ENCODE measurements around the gene CABP4. TPM values are rescaled to one million over a fixed set of nuclear protein-coding genes. Genes with fewer than 3 reads are reported as not detected.

CABP4 gene
- total RNA-seq, 4 donors from 2014 or later = 0.13 to 2.4 (median 0.77) TPM

DNA sequence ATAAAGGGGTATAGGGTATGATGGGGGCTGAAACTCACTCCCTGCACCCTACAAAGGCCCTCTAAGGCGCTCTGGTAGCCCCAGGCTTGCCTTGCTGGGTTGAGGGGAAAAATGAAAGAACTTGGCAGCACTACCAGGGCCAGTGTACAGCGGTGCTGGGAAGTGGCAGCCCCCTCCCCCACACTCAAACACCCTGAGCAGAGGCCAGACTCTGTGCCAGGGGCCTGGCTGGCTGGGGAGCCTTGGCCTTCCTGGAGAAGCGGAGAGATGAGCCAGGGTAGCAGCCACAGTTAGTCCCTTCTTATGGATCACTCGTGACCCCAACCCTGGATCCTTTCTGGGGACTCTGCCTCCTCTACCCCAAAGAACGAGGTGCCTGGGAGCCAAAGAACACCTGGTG is 11.2 kb downstream of the CABP4 start:
- TF ChIP-seq POLR2A (IDR thresholded peaks at IDR 0.05) (no peak), POLR2AphosphoS5 (IDR thresholded peaks at IDR 0.05) (no peak), EP300 (IDR thresholded peaks at IDR 0.05) (no peak)
- TF ChIP-seq, protein P1, sequence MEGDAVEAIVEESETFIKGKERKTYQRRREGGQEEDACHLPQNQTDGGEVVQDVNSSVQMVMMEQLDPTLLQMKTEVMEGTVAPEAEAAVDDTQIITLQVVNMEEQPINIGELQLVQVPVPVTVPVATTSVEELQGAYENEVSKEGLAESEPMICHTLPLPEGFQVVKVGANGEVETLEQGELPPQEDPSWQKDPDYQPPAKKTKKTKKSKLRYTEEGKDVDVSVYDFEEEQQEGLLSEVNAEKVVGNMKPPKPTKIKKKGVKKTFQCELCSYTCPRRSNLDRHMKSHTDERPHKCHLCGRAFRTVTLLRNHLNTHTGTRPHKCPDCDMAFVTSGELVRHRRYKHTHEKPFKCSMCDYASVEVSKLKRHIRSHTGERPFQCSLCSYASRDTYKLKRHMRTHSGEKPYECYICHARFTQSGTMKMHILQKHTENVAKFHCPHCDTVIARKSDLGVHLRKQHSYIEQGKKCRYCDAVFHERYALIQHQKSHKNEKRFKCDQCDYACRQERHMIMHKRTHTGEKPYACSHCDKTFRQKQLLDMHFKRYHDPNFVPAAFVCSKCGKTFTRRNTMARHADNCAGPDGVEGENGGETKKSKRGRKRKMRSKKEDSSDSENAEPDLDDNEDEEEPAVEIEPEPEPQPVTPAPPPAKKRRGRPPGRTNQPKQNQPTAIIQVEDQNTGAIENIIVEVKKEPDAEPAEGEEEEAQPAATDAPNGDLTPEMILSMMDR (IDR thresholded peaks at IDR 0.05) = no peak
- ATAC-seq = no peak
- H3K27ac ChIP-seq = peak overlapping the region in 2 of 4 donors; percentile 90 to 92
- WGBS, 2 donors (ENCODE audit: low coverage in 1 of 2) = 33 to 69% methylated on average over 1 to 3 of the region's 5 CpGs
- no peak overlapping the region for H3K4me3 ChIP-seq
- peaks cover 0 to 60% (median 23%) of the 10 kb centered on the region in 3 donors for H3K4me1 ChIP-seq
- no peaks in the 10 kb centered on the region for H3K27me3 ChIP-seq
- peaks cover 0 to 4% of the 10 kb centered on the region in 2 donors for H3K36me3 ChIP-seq
- H3K9me3 ChIP-seq = no peaks in the 10 kb centered on the region

DNA sequence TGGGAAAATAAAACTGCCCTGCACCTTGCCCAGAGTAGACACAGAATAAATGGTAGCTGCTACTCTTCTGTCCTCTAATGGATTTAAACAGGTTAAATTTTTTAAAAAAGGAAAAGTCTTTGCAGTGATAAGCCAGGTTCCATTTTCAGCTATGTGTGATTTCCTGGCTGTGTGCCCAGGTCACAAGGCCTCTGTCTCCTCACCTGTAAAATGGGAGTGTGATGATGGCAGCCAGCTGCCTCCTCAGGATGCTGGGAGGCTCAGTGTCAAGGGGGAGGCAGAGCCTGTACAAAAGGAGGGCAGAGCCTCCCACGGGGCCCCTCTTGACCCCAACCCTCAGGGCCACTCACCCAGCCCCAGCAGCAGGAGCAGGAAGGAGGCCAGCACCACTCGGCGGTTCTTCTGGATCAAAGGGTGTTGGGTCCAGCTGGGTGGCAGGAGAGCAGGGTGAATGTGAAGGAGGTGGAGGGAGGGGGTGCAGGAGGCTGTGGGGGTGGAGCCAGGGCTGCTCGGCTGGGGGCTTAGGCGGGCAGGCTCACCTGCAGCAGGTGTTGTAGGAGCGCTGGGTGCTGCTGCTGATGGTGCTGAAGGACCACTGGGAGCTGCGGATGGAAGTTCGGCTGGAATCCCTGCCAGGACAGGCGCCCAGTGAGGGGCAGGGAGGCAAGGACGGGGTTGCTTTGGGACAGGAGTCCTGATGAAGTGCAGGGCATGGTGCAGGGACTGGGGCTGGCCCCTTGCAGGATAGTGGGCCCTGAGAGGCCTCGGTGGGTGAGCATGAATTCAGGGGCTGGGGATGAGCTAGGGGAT is 12.0 kb downstream of the CABP4 start:
- H3K4me1 ChIP-seq = peaks cover 0 to 60% (median 23%) of the 10 kb centered on the region in 3 donors
- peak overlapping the region in 3 of 4 donors; percentile 88 to 92 (median 90) for H3K27ac ChIP-seq
- TF ChIP-seq, protein P1 (IDR thresholded peaks at IDR 0.05) = no peak
- TF ChIP-seq POLR2AphosphoS5 (IDR thresholded peaks at IDR 0.05) (no peak), EP300 (IDR thresholded peaks at IDR 0.05) (no peak), POLR2A (IDR thresholded peaks at IDR 0.05) (no peak)
- peaks cover 0 to 4% of the 10 kb centered on the region in 2 donors for H3K36me3 ChIP-seq
- no peaks in the 10 kb centered on the region for H3K27me3 ChIP-seq
- WGBS, 2 donors (ENCODE audit: low coverage in 1 of 2) = 33 to 80% methylated on average over 1 to 2 of the region's 11 CpGs
- no peak overlapping the region for H3K4me3 ChIP-seq
- ATAC-seq = no peak
- no peaks in the 10 kb centered on the region for H3K9me3 ChIP-seq

DNA sequence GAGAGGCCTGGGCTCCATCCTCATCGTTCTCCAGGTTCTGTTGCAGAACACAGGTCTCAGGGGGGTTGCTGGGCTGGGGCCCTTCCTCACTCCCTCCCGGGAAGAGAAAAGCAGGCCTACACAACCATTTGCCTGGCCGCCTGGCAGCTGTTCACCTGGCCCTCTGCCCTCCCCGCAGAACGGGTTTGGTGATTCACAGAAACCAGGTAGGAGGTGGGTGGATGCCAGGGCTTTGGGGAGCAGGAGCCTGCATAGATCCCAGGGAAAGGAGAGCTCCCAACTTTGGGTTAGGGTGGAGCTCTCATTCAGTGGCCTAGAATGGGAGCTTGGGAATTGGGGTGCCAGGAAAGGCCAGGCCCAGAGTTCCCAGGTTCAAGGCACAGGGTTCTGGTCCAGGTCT is 12.9 kb downstream of the CABP4 start:
- H3K27ac ChIP-seq = peak overlapping the region in 3 of 4 donors; percentile 88 to 90 (median 88)
- TF ChIP-seq EP300 (IDR thresholded peaks at IDR 0.05) = no peak
- no peaks in the 10 kb centered on the region for H3K9me3 ChIP-seq
- peak overlapping the region; percentile 61 to 84 for H3K4me3 ChIP-seq
- WGBS, 2 donors (ENCODE audit: low coverage in 1 of 2) = 10% methylated on average over 2 of the region's 5 CpGs; no CpG with 5 or more reads in 1 of the 2 donors
- ATAC-seq = no peak
- H3K4me1 ChIP-seq = peaks cover 0 to 60% (median 23%) of the 10 kb centered on the region in 3 donors
- no peaks in the 10 kb centered on the region for H3K27me3 ChIP-seq
- H3K36me3 ChIP-seq = peaks cover 0 to 4% of the 10 kb centered on the region in 2 donors

DNA sequence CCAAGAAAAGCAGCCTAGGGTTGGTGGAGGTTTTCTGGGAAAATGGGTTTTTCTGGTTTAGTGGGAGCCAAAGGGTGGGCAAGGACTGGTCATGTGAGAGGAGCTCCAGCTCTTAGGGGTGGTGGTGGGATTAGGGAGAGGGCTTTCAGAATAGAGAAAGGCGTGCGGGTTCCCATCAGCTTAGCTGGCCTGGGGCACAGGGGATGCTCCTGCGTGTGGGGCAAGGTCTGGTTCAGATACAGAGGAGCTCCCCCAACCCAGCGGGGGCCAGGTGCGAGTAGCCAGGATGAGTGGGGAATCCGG is 13.3 kb downstream of the CABP4 start:
- TF ChIP-seq EP300 (IDR thresholded peaks at IDR 0.05) (no peak), POLR2AphosphoS5 (IDR thresholded peaks at IDR 0.05) (no peak), POLR2A (IDR thresholded peaks at IDR 0.05) (no peak)
- TF ChIP-seq, protein P1 (IDR thresholded peaks at IDR 0.05) = no peak
- ATAC-seq = no peak
- peaks cover 0 to 60% (median 23%) of the 10 kb centered on the region in 3 donors for H3K4me1 ChIP-seq

DNA sequence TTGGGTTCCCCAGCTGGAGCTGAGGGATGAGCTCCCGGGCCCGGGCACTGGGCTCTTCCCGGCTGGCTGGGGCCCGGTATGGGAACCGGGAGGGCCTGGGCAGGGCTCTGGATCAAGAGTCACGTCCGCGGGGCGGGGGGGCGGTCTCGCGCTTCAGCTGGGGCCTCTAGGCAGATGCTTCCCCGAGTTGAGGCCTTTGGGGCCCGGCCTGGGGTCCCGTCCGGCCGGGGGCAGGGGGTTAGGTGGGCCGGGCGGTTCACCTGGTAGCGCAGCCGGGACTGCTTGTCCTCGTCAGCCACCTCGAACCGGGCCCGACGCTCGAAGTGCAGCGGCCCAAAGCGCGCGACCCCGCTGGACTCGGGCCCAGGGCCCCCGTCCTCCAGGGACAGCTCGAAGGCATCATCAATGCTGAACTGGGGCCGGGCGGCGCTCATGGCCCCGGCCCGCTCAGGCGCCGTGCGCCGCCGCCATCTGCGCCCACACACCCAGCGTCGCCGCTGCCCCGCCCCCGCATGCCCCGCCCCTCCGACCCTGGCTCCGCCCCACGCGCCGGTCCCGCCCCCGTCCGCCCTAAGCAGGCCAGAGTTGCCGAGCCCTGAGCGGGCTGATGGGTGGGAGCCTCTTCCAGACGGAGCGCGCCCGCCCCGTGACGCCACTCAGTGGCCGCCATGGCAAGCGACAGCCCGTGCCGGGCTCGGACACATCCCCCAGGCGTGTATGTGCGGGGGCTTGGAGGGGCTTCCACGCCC is 13.8 kb downstream of the CABP4 start, which contains the start of gene TMEM134:
TMEM134 (minus strand) TSS at position 493 of the 749 bp plus-strand sequence; CDS start at position 434, 59 bp downstream.
- peak within 1 kb of the TSS; percentile 61 to 84 for H3K4me3 ChIP-seq
- H3K27ac ChIP-seq = peak within 1 kb of the TSS; percentile 77 to 90 (median 88)
- H3K9me3 ChIP-seq = no peaks in the 10 kb centered on the region
- no CpG with 5 or more reads among the region's 76 CpGs for WGBS, 2 donors (ENCODE audit: low coverage in 1 of 2)
- H3K27me3 ChIP-seq = no peaks in the 10 kb centered on the region
- peaks cover 0 to 4% of the 10 kb centered on the region in 2 donors for H3K36me3 ChIP-seq
- peaks cover 0 to 56% (median 19%) of the 10 kb centered on the region in 3 donors for H3K4me1 ChIP-seq
- ATAC-seq = peak; percentile 93
- peak; percentile 81 to 94 for TF ChIP-seq POLR2A (IDR thresholded peaks at IDR 0.05)
- TF ChIP-seq EP300 (IDR thresholded peaks at IDR 0.05) = no peak
- TF ChIP-seq, protein P1 (IDR thresholded peaks at IDR 0.05) = peak in 3 of 4 experiments; percentile 49 to 71 (median 60)
- TF ChIP-seq POLR2AphosphoS5 (IDR thresholded peaks at IDR 0.05) = peak; percentile 89

More for the DNA sequence above, 13.3 kb downstream of the CABP4 start:
- H3K27ac ChIP-seq = peak overlapping the region; percentile 16 to 90 (median 88)
- no peaks in the 10 kb centered on the region for H3K27me3 ChIP-seq
- H3K4me3 ChIP-seq = peak overlapping the region; percentile 61 to 84
- no peaks in the 10 kb centered on the region for H3K9me3 ChIP-seq
- peaks cover 0 to 4% of the 10 kb centered on the region in 2 donors for H3K36me3 ChIP-seq
- WGBS, 2 donors (ENCODE audit: low coverage in 1 of 2) = 7% methylated on average over 3 of the region's 6 CpGs; no CpG with 5 or more reads in 1 of the 2 donors
